GM19043 (cell line): ENCODE data around the gene CDH1.

Source experiments
- ATAC-seq: cut with Tn5 transposase; IDR thresholded peaks from one replicate; pipeline ENCODE4 v1.9.1; 2021; ENCODE audit warnings: low read depth; ENCODE audit not compliant: unreplicated experiment

Gene CDH1

GRCh38 chr16:68843482-68844210 lies 106.6 kb downstream of the CDH1 start, which contains the start of gene TANGO6:
TSS of gene TANGO6 (plus strand) at chr16:68843531. CDS start at chr16:68843618, 87 bp downstream.
- peak; percentile 87 for ATAC-seq

- ATAC-seq, result no peak
Observed at GRCh38 chr16:68844211-68844564, 107.1 kb downstream of the CDH1 start.

- ATAC-seq, result no peak
Observed at GRCh38 chr16:68848786-68849185, 111.7 kb downstream of the CDH1 start.

GRCh38 chr16:68850481-68850880 lies 113.4 kb downstream of the CDH1 start:
- no peak for ATAC-seq

- no peak for ATAC-seq
Observed at GRCh38 chr16:68851601-68852000, 114.5 kb downstream of the CDH1 start.

GRCh38 chr16:68857479-68857878 lies 120.4 kb downstream of the CDH1 start:
- no peak for ATAC-seq

GRCh38 chr16:68859828-68860227 lies 122.7 kb downstream of the CDH1 start:
- no peak for ATAC-seq

- no peak for ATAC-seq
Observed at GRCh38 chr16:68860978-68861892, 124.1 kb downstream of the CDH1 start.

- ATAC-seq, result no peak
Observed at GRCh38 chr16:68866933-68867332, 129.8 kb downstream of the CDH1 start.

GRCh38 chr16:68869492-68870088 lies 132.5 kb downstream of the CDH1 start:
- ATAC-seq, result no peak

- ATAC-seq, result no peak
Observed at GRCh38 chr16:68873635-68874471, 136.8 kb downstream of the CDH1 start.

- no peak for ATAC-seq
Observed at GRCh38 chr16:68875871-68876270, 138.8 kb downstream of the CDH1 start.

GRCh38 chr16:68883685-68884084 lies 146.6 kb downstream of the CDH1 start:
- no peak for ATAC-seq

GRCh38 chr16:68884401-68884800 lies 147.3 kb downstream of the CDH1 start:
- no peak for ATAC-seq
